DND-41 (cell line): Measurements from ENCODE around the gene GRK6.

Experiments used
- ATAC-seq: fragments of 200-7000 bp; cut with Tn5 transposase; 3 replicates; pipeline ENCODE4 v1.9.1; 2021; ENCODE audit warnings: low read depth; ENCODE audit not compliant: insufficient read depth
- DNase-seq: peaks from one replicate; pipeline ENCODE4 v3.0.0-alpha.2; 2020
- H2AFZ ChIP-seq: 2 replicates; pipeline ENCODE4 v1.6.0; 2012; ENCODE audit warnings: low read depth, low read length
- H3K27ac ChIP-seq: 2 replicates; pipeline ENCODE4 v1.5.1; 2012; ENCODE audit warnings: low read length, inconsistent platforms
- H3K27me3 ChIP-seq: fragments of 200-600 bp; sonication (generic); 2 replicates; pipeline ENCODE4 v1.6.0; 2012; ENCODE audit warnings: low read length, mild to moderate bottlenecking, inconsistent platforms; ENCODE audit not compliant: insufficient read depth, poor library complexity
- H3K36me3 ChIP-seq: 2 replicates; pipeline ENCODE4 v1.5.1; 2012; ENCODE audit warnings: low read length, inconsistent platforms; ENCODE audit not compliant: insufficient read depth
- H3K4me1 ChIP-seq: 2 replicates; pipeline ENCODE4 v1.5.1; 2012; ENCODE audit warnings: mild to moderate bottlenecking, low read length; ENCODE audit not compliant: insufficient read depth
- H3K4me2 ChIP-seq: 2 replicates; pipeline ENCODE4 v1.6.0; 2012; ENCODE audit warnings: mild to moderate bottlenecking, moderate library complexity, low read length, inconsistent platforms; ENCODE audit not compliant: insufficient read depth
- H3K4me3 ChIP-seq, 2 experiments: fragments of 200-600 bp in 1 of 2; shearing (Covaris generic) in 1 of 2; 2 replicates each; pipeline ENCODE4 v1.5.1; 2012 to 2016; ENCODE audit warnings: inconsistent platforms in 2 of 2, low read length in 2 of 2, mild to moderate bottlenecking in 2 of 2, low read depth in 1 of 2, moderate library complexity in 1 of 2
- H3K79me2 ChIP-seq: 2 replicates; pipeline ENCODE4 v1.6.0; 2012; ENCODE audit warnings: low read length, inconsistent platforms; ENCODE audit not compliant: insufficient read depth
- H3K9ac ChIP-seq: 2 replicates; pipeline ENCODE4 v1.6.0; 2012; ENCODE audit warnings: low read depth, mild to moderate bottlenecking, inconsistent platforms, low read length, moderate library complexity
- H3K9me3 ChIP-seq: 2 replicates; pipeline ENCODE4 v1.5.1; 2012; ENCODE audit warnings: low read length, moderate library complexity, mild to moderate bottlenecking, inconsistent platforms; ENCODE audit not compliant: insufficient read depth, severe bottlenecking
- H4K20me1 ChIP-seq: 2 replicates; pipeline ENCODE4 v1.6.0; 2012; ENCODE audit warnings: low read length; ENCODE audit not compliant: insufficient read depth
- EZH2 ChIP-seq: IDR thresholded peaks from 3 replicates; pipeline ENCODE4 v1.6.1; 2012; ENCODE audit warnings: borderline replicate concordance, low read depth, mild to moderate bottlenecking, moderate library complexity, low read length, inconsistent platforms; ENCODE audit not compliant: severe bottlenecking
- TF ChIP-seq, protein P1 (sequence below): IDR thresholded peaks from 2 replicates; pipeline ENCODE4 v1.5.1; 2012; ENCODE audit warnings: borderline replicate concordance, low read length, moderate library complexity, mild to moderate bottlenecking; ENCODE audit not compliant: poor library complexity, severe bottlenecking; ENCODE audit errors: extremely low read depth

GRK6 gene

DNA sequence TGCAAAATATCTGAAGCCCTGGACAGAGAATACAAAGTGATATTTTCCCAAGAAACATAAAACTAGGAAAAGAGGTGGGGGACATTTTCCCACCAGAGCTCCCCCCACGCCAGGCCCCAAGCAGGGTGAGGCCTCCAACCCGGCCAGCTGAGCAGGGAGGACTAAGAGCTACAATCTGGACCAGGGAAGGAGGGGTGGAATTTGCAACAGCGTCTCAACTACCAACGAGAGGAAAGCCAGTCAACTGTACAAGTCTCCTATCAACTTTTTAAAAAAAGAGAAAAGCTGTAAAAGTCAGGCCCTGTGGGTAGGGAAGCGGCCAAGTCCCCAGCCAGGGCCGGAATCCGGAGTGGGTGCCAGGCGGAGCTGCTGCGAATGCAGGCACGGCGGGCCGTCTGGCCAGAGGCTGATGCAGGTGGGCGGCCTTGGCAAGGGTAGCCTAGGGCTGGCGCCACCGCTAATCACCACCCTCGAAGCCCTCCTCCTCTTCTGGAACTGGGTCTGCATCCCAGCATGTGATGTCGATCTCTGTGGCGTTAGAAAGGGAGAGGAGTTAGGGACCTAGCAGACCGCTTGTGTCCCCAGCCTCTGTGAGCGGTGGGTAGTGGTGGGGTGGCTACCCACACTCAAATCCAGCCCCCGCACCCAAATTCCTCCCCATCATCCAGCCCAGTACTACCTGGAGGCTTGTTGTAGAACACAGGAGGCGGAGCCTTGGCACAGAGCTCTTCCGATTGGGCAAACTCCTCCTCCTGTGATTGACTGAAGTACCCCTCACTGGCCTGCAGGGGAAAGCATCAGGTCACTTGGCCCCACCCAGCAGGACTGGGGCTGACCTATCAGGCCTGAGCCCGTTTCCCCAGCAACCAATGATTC, 30.7 kb downstream of the GRK6 start:
- no peaks in the 10 kb centered on the region for H3K79me2 ChIP-seq
- peaks cover 49% of the 10 kb centered on the region for H4K20me1 ChIP-seq
- no peaks in the 10 kb centered on the region for H3K9me3 ChIP-seq
- no peak overlapping the region for H3K4me3 ChIP-seq
- DNase-seq (peak; percentile 50), ATAC-seq (no peak)
- H2AFZ ChIP-seq = no peak overlapping the region
- H3K36me3 ChIP-seq = peaks cover 30% of the 10 kb centered on the region
- H3K27ac ChIP-seq = no peak overlapping the region
- TF ChIP-seq, protein P1, sequence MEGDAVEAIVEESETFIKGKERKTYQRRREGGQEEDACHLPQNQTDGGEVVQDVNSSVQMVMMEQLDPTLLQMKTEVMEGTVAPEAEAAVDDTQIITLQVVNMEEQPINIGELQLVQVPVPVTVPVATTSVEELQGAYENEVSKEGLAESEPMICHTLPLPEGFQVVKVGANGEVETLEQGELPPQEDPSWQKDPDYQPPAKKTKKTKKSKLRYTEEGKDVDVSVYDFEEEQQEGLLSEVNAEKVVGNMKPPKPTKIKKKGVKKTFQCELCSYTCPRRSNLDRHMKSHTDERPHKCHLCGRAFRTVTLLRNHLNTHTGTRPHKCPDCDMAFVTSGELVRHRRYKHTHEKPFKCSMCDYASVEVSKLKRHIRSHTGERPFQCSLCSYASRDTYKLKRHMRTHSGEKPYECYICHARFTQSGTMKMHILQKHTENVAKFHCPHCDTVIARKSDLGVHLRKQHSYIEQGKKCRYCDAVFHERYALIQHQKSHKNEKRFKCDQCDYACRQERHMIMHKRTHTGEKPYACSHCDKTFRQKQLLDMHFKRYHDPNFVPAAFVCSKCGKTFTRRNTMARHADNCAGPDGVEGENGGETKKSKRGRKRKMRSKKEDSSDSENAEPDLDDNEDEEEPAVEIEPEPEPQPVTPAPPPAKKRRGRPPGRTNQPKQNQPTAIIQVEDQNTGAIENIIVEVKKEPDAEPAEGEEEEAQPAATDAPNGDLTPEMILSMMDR = peak; percentile 38
- no peak for TF ChIP-seq EZH2
- peaks cover 30% of the 10 kb centered on the region for H3K4me1 ChIP-seq
- H3K27me3 ChIP-seq = no peaks in the 10 kb centered on the region
- no peak overlapping the region for H3K9ac ChIP-seq
- no peak overlapping the region; the same call in 1 of the 2 replicates for H3K4me2 ChIP-seq

DNA sequence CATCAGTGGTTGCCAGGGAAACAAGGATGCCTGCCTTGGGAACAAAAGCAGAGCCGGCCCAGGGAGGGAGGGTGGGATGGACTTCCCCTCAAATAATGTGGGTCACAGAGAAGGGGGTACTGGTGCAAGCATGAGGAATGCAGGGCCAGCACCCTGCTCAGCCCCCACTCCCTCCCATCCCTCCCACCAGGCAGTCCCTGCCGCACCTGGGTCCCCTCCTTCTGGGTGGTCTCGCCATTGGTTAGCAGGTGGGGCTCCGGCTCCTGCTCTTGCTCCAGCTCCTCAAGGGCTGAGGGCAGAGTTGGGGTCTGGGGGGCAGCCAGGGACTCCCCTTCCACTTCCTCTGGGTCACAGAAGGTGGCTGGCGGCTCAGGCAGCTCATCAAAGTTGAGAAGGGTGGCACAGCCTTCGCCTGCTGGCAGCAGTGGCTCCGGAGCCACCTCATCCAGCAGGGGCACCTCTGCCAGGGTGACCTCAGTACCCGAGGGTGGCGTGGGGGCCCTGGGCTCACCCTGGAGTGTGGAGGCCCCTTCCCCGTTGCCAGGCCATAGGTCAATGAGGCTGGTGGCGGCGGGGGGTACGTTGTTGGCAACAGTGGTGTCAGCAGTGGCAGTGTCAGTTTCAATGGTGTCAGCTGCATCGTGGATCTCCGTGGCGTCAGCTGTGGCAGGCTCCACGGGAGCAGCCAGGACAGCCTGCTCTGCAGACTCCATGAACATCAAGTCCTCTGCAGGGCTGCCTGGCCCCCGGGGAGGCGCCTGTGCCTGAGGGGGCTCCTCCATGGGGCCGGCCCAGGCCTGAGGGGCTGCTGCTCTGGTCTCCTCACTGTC, 31.6 kb downstream of the GRK6 start:
- H4K20me1 ChIP-seq = peaks cover 42% of the 10 kb centered on the region
- H3K36me3 ChIP-seq = peaks cover 34% of the 10 kb centered on the region
- no peak overlapping the region for H2AFZ ChIP-seq
- no peak for DNase-seq
- no peaks in the 10 kb centered on the region for H3K9me3 ChIP-seq
- TF ChIP-seq, protein P1 = no peak
- no peak for TF ChIP-seq EZH2
- no peaks in the 10 kb centered on the region for H3K27me3 ChIP-seq
- no peak overlapping the region for H3K4me3 ChIP-seq
- H3K4me2 ChIP-seq = no peak overlapping the region
- no peak for ATAC-seq
- no peak overlapping the region for H3K9ac ChIP-seq
- H3K4me1 ChIP-seq = peaks cover 30% of the 10 kb centered on the region
- no peak overlapping the region for H3K27ac ChIP-seq
- no peaks in the 10 kb centered on the region for H3K79me2 ChIP-seq

DNA sequence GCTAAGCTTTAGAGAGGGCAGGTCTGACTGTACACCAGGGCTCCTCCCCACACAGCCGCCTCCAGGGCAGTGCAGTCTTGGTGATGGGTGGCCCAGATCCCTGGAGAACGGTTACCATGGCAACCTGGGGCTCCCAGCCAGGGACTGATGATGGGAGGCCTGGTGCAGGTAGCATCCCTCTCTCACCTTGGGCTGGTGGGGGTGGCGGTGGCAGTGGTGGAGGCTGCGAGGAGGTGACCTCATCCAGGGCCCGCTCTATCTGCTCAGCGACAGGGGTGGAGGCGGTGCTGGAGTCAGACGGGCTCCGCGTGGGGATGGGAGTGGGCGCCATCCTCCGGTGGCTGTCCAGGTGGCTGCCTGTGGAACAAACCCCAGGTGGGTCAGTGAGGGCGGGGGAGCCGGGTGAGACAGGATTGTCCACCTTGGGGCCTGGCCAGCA, 32.5 kb downstream of the GRK6 start:
- no peak for DNase-seq
- Histone ChIP-seq H4K20me1 (peaks cover 33% of the 10 kb centered on the region), H3K4me1 (peaks cover 27% of the 10 kb centered on the region), H3K79me2 (no peaks in the 10 kb centered on the region), H3K36me3 (peaks cover 34% of the 10 kb centered on the region), H2AFZ (no peak overlapping the region), H3K27ac (no peak overlapping the region), H3K27me3 (no peaks in the 10 kb centered on the region), H3K4me2 (no peak overlapping the region), H3K9me3 (no peaks in the 10 kb centered on the region), H3K4me3 (no peak overlapping the region), H3K9ac (no peak overlapping the region)
- ATAC-seq = no peak
- TF ChIP-seq, protein P1 = no peak
- no peak for TF ChIP-seq EZH2
